GM11168 (cell line): ENCODE measurements around the gene RPS18.

ENCODE experiments used
- in situ Hi-C: fragments of 300-500 bp; cut with MboI; formaldehyde crosslinking; loops from one replicate; pipeline ENCODE4 v1.12.0; 2022; ENCODE audit warnings: low sequenced_read_pairs; ENCODE audit not compliant: unreplicated experiment

RPS18 gene

GRCh38 chr6:33313105-33313708, 41.3 kb downstream of the RPS18 start:
- in situ Hi-C loops = no loop called here

GRCh38 chr6:33313709-33314514, 42.0 kb downstream of the RPS18 start, which contains the start of gene TAPBP:
TSS of gene TAPBP (minus strand) at chr6:33314078. CDS start at chr6:33314041, 37 bp downstream.
- in situ Hi-C loops = no loop called here

- in situ Hi-C loops = no loop called here
Observed at GRCh38 chr6:33314515-33314942, 42.7 kb downstream of the RPS18 start.

- in situ Hi-C loops = no loop called here
Observed at GRCh38 chr6:33314943-33315792, 43.3 kb downstream of the RPS18 start.

- in situ Hi-C loops = no loop called here
Observed at GRCh38 chr6:33315793-33316602, 44.1 kb downstream of the RPS18 start.

- in situ Hi-C loops = no loop called here
Observed at GRCh38 chr6:33316603-33317418, 44.9 kb downstream of the RPS18 start.

- in situ Hi-C loops = no loop called here
Observed at GRCh38 chr6:33317419-33317668, 45.5 kb downstream of the RPS18 start.

GRCh38 chr6:33317669-33318425, 46.0 kb downstream of the RPS18 start, which contains the start of gene ZBTB22:
TSS of gene ZBTB22 (minus strand) at chr6:33317744. CDS start at chr6:33316916, 828 bp downstream.
- in situ Hi-C loops = no loop called here

- in situ Hi-C loops = no loop called here
Observed at GRCh38 chr6:33318426-33319073, 46.7 kb downstream of the RPS18 start.

GRCh38 chr6:33319939-33320314, 48.1 kb downstream of the RPS18 start:
- in situ Hi-C loops = no loop called here

GRCh38 chr6:33320315-33321181, 48.7 kb downstream of the RPS18 start:
- in situ Hi-C loops = no loop called here

GRCh38 chr6:33321227-33321626, 49.4 kb downstream of the RPS18 start:
- in situ Hi-C loops = no loop called here

- in situ Hi-C loops = no loop called here
Observed at GRCh38 chr6:33323623-33323948, 51.7 kb downstream of the RPS18 start.

- in situ Hi-C loops = no loop called here
Observed at GRCh38 chr6:33324125-33324524, 52.2 kb downstream of the RPS18 start.
